Psoas muscle (tissue), 8 donors: ENCODE measurements around the gene ADAM30. TPM values are rescaled to one million over a fixed set of nuclear protein-coding genes. Genes with fewer than 3 reads are reported as not detected.

ENCODE experiments used
- ATAC-seq, 4 donors: fragments of 200-7000 bp; cut with Tn5 transposase; one replicate each; pipeline ENCODE4 v1.9.1; 2020; ENCODE audit warnings: moderate library complexity in 3 of 4, mild to moderate bottlenecking in 2 of 4
- DNase-seq, 2 donors: peaks; one replicate each; pipeline ENCODE4 v3.0.0-alpha.2; 2020
- H3K27ac ChIP-seq: fragments of 200-600 bp; one replicate; pipeline ENCODE4 v1.8.0; 2022
- H3K27me3 ChIP-seq, 3 donors: fragments of 200-600 bp in 1 of 3; one replicate each; pipeline versions ENCODE4 v1.6.1 to v1.8.0; 2013 to 2022; ENCODE audit warnings: low read length in 2 of 3, mild to moderate bottlenecking in 2 of 3, moderate library complexity in 1 of 3; ENCODE audit not compliant: insufficient read depth in 3 of 3
- H3K36me3 ChIP-seq, 2 donors: fragments of 200-600 bp in 1 of 2; one replicate each; pipeline versions ENCODE4 v1.6.1 to v1.8.0; 2013 to 2022; ENCODE audit warnings: low read depth in 1 of 2, mild to moderate bottlenecking in 1 of 2, moderate library complexity in 1 of 2; ENCODE audit not compliant: insufficient read depth in 1 of 2
- H3K4me1 ChIP-seq: fragments of 200-600 bp; one replicate; pipeline ENCODE4 v1.8.0; 2022
- H3K4me3 ChIP-seq: fragments of 200-600 bp; one replicate; pipeline ENCODE4 v1.8.0; 2022; ENCODE audit warnings: mild to moderate bottlenecking
- H3K9me3 ChIP-seq: fragments of 200-600 bp; one replicate; pipeline ENCODE4 v1.8.0; 2022
- WGBS, 3 donors: extraction: QIAGEN DNeasy Blood & Tissue Kit; methylation state at CpG; one replicate each; pipeline versions ENCODE4 v1.1.6 to v1.1.7; 2013; 5-methylcytosine and 5-hydroxymethylcytosine counted together
- intact Hi-C, 2 donors: fragments of 100-400 bp; cut with DNase I; formaldehyde crosslinking; loops; one replicate each; pipeline versions ENCODE4 v1.11.0 to v1.14.2; 2022
- polyA plus RNA-seq, 3 donors: library from polyadenylated mRNA; stranded (reverse); fragments of 200-250 nt; gene quantifications; one replicate each; pipeline ENCODE4 v1.2.3, GENCODE V29; 2013
- total RNA-seq, 4 donors: library from RNA; stranded (reverse); fragmentation: NEBNext Ultra II Directional in 2 of 4; extraction: Animal tissue kit (Norgen Biotek cat#: 25700) in 2 of 4; gene quantifications; one replicate each; pipeline versions ENCODE4 v1.2.1 to v1.2.4, GENCODE V29; 2021 to 2023
- TF ChIP-seq, protein P1 (sequence below): fragments of 200-600 bp; IDR thresholded peaks from one replicate; pipeline ENCODE4 v1.8.0; 2022; ENCODE audit warnings: antibody characterized with exemption
- donor health status: healthy with polysubstance abuse.
- donor health status: DM: no; HTN: no; CAD: no; lungs with moderate emphysema.
- donor health status: Bipolar disorder and iron deficiency.
- donor health status: healthy.
- donor health status: DM: yes; HTN: yes; CAD: no.
- donor health status: DM: no; HTN: no; CAD: no.
- donor health status: DM: no; HTN: no; CAD: no.
- donor health status: DM: yes; HTN: yes; CAD: no.

ADAM30 gene
- total and polyA plus RNA-seq, 7 donors, result not detected

DNA sequence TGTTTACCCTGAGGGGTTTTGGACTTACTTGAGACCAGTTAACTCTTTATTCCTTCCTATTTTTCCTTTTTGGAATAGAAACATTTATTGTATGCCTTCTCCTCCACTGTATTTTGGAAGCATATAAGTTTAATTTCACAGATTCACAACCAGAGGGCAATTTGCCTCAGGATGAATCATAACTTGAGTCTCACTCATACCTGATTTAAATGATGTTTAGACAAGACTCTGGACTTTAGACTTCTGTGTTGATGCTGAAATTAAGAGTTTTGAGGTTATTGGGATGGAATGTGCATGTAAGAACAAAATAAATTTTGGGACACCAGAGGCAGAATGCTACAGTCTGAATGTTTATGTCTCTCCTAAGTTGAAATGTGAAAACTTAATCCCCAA lies 7.1 kb upstream of the ADAM30 start:
- Histone ChIP-seq H3K4me3 (no peak overlapping the region), H3K4me1 (no peaks in the 10 kb centered on the region), H3K27me3 (no peaks in the 10 kb centered on the region), H3K36me3 (no peaks in the 10 kb centered on the region), H3K9me3 (no peaks in the 10 kb centered on the region), H3K27ac (no peak overlapping the region)
- intact Hi-C loops, result no loop called here
- TF ChIP-seq, protein P1, sequence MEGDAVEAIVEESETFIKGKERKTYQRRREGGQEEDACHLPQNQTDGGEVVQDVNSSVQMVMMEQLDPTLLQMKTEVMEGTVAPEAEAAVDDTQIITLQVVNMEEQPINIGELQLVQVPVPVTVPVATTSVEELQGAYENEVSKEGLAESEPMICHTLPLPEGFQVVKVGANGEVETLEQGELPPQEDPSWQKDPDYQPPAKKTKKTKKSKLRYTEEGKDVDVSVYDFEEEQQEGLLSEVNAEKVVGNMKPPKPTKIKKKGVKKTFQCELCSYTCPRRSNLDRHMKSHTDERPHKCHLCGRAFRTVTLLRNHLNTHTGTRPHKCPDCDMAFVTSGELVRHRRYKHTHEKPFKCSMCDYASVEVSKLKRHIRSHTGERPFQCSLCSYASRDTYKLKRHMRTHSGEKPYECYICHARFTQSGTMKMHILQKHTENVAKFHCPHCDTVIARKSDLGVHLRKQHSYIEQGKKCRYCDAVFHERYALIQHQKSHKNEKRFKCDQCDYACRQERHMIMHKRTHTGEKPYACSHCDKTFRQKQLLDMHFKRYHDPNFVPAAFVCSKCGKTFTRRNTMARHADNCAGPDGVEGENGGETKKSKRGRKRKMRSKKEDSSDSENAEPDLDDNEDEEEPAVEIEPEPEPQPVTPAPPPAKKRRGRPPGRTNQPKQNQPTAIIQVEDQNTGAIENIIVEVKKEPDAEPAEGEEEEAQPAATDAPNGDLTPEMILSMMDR, result no peak
- ATAC-seq (no peak), DNase-seq (no peak)

DNA sequence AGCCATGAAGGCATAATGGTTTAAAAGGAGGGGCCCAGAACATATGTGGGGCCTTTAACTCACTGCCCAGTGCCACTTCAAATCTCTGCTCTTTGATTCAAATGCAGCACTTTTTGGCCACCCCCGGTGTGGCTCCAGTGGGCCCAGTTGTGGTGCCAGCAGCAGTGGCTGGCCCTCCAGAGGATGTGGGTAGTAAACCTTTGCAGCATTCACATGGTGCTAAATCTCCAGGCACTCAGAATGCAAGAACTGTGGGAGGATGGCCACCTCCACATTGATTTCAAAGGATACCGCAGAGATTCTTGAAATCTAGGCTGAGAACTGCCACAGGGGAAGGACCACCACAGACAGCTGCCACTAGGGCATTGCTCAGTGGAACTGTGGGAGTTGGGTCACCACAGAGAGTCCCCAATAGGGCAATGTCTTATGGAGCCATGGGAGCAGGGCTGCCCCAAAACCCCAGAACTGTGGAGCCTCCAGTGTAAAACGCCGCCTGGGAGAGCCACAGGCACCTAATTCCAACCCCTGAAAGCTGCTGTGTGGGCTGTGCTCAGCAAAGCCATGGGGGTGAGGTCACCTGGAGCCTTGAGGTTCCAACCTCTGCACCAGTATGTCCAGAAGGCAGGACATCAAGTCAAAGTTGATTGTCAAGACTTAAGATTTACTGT lies 6.6 kb upstream of the ADAM30 start:
- TF ChIP-seq, protein P1, result no peak
- WGBS, 3 donors, result 88 to 92% (median 91%) methylated on average over 4 of the region's 4 CpGs

DNA sequence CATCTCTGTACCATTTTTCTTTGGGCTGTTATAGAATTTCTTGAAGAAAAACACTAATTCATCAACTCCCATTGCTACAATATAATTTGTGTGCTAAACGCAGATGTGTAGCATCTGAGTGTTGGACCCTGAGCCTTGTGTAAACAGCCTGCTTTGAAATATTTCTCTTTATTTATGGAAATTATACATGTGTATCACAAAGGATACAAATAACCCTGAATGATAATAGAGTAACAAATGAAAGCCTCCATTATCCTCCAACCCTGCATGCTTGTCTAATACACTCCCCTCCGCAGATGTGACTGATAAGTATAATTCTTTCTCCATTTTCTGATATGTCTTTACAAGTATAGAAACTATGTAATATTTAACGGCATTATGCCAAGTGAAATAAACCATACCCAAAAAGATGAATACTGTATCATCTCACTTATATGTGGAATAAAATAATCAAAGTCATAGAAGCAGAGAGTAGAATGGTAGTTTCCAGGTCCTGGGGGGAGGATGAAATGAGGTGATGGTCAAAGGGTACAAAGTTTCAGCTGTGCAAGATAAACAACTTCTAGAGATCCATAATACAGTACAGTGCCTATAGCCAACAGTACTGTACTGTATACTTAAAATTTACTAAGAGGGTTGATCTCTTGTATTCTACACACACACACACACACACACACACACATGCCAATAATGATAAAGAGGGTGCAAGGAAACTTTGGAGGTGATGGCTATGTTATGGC lies 2.8 kb upstream of the ADAM30 start:
- H3K4me3 ChIP-seq, result no peak overlapping the region
- no peaks in the 10 kb centered on the region for H3K4me1 ChIP-seq
- H3K27ac ChIP-seq, result no peak overlapping the region
- H3K27me3 ChIP-seq, result peaks cover 0 to 7% (median 3%) of the 10 kb centered on the region in 3 donors
- ATAC-seq, result no peak
- H3K36me3 ChIP-seq, result no peaks in the 10 kb centered on the region
- DNase-seq, result no peak
- no peaks in the 10 kb centered on the region for H3K9me3 ChIP-seq
- 92 to 97% (median 94%) methylated on average over 3 of the region's 3 CpGs for WGBS, 3 donors
- TF ChIP-seq, protein P1, result no peak
- intact Hi-C loops, result no loop called here

More for the DNA sequence above, 6.6 kb upstream of the ADAM30 start:
- intact Hi-C loops, result no loop called here
- Histone ChIP-seq H3K36me3 (no peaks in the 10 kb centered on the region), H3K4me3 (no peak overlapping the region), H3K9me3 (no peaks in the 10 kb centered on the region), H3K27me3 (peaks cover 0 to 4% (median 0%) of the 10 kb centered on the region in 3 donors), H3K4me1 (no peaks in the 10 kb centered on the region), H3K27ac (no peak overlapping the region)
- no peak for ATAC-seq
- no peak for DNase-seq

DNA sequence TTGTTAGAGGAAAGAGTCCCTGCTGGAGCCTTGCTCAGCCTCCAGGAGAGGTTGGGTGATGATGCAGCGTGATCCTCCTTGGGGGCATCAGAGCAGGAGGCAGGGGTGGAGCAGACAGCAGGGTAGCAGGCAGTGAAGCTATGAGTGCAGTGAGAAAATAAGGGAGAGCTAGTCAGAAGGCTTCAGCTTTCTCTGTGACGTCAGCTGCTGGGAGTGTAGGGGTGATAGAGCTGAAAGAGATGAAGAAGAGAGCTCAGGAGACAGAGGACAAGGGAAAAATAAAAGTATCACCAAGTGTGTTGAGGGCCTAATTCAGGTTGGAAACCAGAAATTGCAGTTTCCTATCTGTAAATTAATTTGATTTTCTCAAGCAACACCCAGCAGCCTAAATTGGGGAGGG lies 2.2 kb upstream of the ADAM30 start:
- Histone ChIP-seq H3K27ac (no peak overlapping the region), H3K9me3 (no peaks in the 10 kb centered on the region), H3K36me3 (no peaks in the 10 kb centered on the region), H3K4me1 (no peaks in the 10 kb centered on the region), H3K4me3 (no peak overlapping the region), H3K27me3 (peaks cover 0 to 7% (median 3%) of the 10 kb centered on the region in 3 donors)
- DNase-seq (no peak), ATAC-seq (no peak)
- TF ChIP-seq, protein P1, result no peak
- intact Hi-C loops, result no loop called here
- 67 to 74% (median 69%) methylated on average over 2 of the region's 2 CpGs for WGBS, 3 donors
